ENCODE data around the gene TEC.
A peak's percentile ranks its signal among the peaks of the same experiment; 100 is the strongest.

Gene TEC

DNA sequence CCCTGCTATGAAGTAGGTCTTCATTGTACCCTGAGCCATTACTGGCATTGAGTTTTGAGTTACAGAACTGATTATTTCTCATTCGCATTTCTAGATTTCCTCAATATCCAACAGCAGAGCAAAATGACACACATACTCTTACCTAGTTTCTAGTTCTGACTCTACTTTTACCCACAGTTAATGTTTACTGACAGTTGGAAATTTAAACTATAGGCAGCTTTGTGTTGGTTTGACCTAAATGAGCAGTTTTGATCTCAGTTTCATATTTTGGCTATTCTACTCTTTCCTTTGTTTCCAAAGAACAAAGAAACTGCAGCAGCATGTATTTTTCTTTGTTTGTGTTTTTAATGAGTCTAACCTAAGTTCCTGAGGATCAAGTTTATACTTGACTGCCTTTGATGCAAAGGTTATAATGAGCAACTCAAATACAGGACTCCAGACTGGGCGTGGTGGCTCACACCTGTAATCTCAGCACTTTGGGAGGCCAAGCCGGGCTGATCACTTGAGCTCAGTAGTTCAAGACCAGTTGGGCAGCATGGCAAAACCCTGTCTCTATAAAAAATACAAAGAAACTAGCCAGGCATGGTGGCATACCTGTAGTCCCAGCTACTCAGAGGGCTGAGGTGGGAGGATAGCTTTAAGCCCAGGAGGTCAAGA lies 166.0 kb downstream of the TEC start:
- Mint-ChIP-seq H3K4me3 (no peak overlapping the region), H3K9me3 (no peaks in the 10 kb centered on the region), H3K36me3 (no peaks in the 10 kb centered on the region), H3K27me3 (no peaks in the 10 kb centered on the region), H3K27ac (no peak overlapping the region), H3K4me1 (no peaks in the 10 kb centered on the region)
- peak; percentile 27 for ATAC-seq

- Mint-ChIP-seq H3K27me3 (no peaks in the 10 kb centered on the region), H3K36me3 (no peaks in the 10 kb centered on the region), H3K4me3 (no peak overlapping the region), H3K4me1 (no peaks in the 10 kb centered on the region), H3K9me3 (no peaks in the 10 kb centered on the region), H3K27ac (no peak overlapping the region)
- ATAC-seq, result no peak
These were observed 167.3 kb downstream of the TEC start for GRCh38 chr4:48102303-48102702.

DNA sequence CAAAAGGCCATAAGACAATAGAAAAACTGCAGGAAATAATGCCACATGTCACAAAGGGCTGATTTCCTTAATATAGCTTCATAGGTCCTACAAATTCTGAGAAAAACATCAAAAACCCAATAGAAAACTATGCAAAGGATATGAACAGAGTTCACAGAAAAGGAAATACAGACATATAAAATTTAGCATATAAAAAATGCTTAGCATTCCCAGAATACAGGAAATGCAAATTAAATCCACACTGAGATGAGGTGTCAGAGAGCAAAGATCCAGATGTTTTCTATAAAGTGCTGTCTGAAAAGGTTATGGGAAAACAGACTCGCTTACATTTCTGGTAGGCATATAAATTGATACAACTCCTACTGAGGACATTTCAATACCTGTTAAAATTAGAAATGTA lies 169.4 kb downstream of the TEC start:
- H3K36me3 Mint-ChIP-seq, result no peaks in the 10 kb centered on the region
- no peak for ATAC-seq
- no peak overlapping the region for H3K27ac Mint-ChIP-seq
- no peaks in the 10 kb centered on the region for H3K4me1 Mint-ChIP-seq
- H3K9me3 Mint-ChIP-seq, result no peaks in the 10 kb centered on the region
- H3K27me3 Mint-ChIP-seq, result no peaks in the 10 kb centered on the region
- H3K4me3 Mint-ChIP-seq, result no peak overlapping the region

- no peak overlapping the region for H3K27ac Mint-ChIP-seq
- H3K4me1 Mint-ChIP-seq, result no peaks in the 10 kb centered on the region
- no peaks in the 10 kb centered on the region for H3K9me3 Mint-ChIP-seq
- H3K4me3 Mint-ChIP-seq, result no peak overlapping the region
- no peaks in the 10 kb centered on the region for H3K36me3 Mint-ChIP-seq
- no peak for ATAC-seq
- no peaks in the 10 kb centered on the region for H3K27me3 Mint-ChIP-seq
These were observed 174.2 kb downstream of the TEC start for GRCh38 chr4:48095441-48095840.

DNA sequence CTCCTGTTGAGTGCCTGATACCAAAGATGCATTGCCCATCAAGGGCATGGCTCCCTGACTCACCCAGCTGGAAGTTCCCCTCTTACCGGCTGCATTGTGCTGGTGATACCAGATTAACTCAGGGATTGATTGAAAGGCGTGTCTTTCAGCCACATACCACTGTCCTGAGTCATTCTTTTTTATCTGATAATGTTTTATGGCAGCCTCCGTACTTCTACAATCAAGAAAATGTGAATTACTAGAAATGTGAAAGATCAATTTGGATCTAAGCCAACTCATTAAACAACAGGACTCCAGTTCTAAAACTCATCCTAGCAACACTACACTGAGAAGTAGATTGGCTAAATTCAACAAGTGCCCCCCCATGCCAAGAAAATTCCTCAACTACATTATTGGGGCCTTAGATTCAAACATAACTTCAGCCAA lies 175.6 kb downstream of the TEC start:
- ATAC-seq, result no peak
- Mint-ChIP-seq H3K27ac (no peak overlapping the region), H3K4me3 (no peak overlapping the region), H3K27me3 (no peaks in the 10 kb centered on the region), H3K4me1 (no peaks in the 10 kb centered on the region), H3K9me3 (no peaks in the 10 kb centered on the region), H3K36me3 (no peaks in the 10 kb centered on the region)

GRCh38 chr4:48090621-48091020 lies 179.0 kb downstream of the TEC start:
- Mint-ChIP-seq H3K9me3 (no peaks in the 10 kb centered on the region), H3K36me3 (peaks cover 2% of the 10 kb centered on the region), H3K27ac (no peak overlapping the region), H3K4me3 (no peak overlapping the region), H3K27me3 (no peaks in the 10 kb centered on the region), H3K4me1 (no peaks in the 10 kb centered on the region)
- ATAC-seq, result no peak

DNA sequence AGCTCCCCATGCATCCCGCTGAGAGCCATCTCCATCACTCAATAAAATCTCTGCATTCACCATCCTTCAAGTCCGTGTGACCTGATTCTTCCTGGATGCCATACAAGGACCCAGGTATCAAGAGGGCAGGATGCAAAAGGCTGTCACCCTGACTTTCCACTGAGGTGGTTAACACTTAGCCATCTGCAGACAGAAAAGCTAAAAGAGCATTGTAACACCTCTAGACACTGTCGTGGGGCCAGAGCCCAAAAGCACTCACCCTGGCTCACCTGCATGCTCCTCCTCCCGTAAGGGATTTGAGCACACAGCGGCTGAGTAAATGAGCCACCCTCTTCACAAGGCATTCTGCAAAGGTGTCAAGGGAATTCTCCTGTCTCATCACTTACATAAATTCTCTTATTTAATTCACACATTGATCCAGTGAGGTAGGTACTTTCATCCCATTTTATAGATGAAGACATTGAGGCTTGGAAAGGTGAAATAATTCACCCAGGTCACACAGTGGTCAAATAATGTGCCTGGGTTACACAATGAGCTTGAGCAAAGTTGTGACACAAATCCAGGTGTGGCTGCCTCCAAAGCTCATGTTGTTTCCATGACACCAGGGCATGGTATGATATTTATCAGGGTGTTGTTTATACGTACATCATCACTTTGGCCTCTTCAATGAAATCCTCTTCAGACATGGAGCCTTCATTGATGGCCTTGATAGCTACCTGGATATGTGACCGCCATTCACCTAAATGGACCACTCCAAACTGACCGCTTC lies 183.6 kb downstream of the TEC start:
- no peaks in the 10 kb centered on the region for H3K27me3 Mint-ChIP-seq
- no peaks in the 10 kb centered on the region for H3K4me1 Mint-ChIP-seq
- H3K36me3 Mint-ChIP-seq, result peaks cover 6% of the 10 kb centered on the region
- H3K27ac Mint-ChIP-seq, result no peak overlapping the region
- no peak overlapping the region for H3K4me3 Mint-ChIP-seq
- no peaks in the 10 kb centered on the region for H3K9me3 Mint-ChIP-seq
- no peak for ATAC-seq

All from stimulated activated memory B cell treated with anti-CD40 and anti-IgM and Interleukin-4, amounts not matched to agents 10 μg/mL and 1 μg/mL and 100 μg/mL, for 72 hours (primary cell).